Measurements from ENCODE around the gene PHGDH.
A peak's percentile ranks its signal among the peaks of the same experiment; 100 is the strongest.
"Not testable (repeated sequence)": the region's sequence is repeated elsewhere in the genome, so short reads cannot be mapped to it uniquely, and the experiment has no call there.

Gene PHGDH

DNA sequence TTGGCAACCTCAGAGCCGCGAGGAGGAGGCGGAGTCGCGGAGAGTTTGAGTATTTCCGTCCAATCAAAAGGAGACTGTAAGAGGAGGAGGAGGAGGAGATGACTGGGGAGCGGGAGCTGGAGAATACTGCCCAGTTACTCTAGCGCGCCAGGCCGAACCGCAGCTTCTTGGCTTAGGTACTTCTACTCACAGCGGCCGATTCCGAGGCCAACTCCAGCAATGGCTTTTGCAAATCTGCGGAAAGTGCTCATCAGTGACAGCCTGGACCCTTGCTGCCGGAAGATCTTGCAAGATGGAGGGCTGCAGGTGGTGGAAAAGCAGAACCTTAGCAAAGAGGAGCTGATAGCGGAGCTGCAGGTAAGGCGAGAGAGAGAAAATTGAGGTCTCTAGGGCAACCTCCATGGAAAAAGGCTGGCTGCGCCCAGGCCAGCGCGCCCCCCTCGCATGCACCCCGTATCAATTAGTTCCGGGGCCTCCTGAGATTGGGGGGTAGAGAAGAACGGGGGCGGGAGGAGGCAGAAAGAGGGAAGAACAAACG lies at the start of gene PHGDH:
TSS of gene PHGDH (plus strand) at position 131 of the 538 bp plus-strand sequence. CDS start at position 220, 89 bp downstream.
- DNase-seq (ENCODE audit: low spot score) = peak; percentile 83

DNA sequence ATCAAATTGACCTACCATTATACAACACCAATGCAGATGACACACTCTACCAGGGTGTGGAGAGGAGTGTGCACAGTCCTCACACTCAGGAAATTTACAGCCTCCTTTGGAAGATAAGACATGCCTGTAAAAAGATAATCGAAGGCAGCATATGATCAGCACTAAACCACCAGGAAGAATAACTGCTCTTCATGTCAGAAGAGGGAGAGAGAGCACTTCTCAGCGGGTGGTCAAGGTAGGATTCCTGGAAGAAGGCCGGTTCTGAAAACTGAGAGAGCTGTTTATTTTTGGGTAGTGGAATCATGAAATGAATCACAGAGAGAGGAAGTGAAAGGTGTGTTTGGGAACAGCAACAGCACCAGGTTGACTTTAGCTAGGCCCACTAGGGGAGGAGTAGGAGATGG lies 49.7 kb upstream of the PHGDH start:
- DNase-seq (ENCODE audit: low spot score) = no peak

DNA sequence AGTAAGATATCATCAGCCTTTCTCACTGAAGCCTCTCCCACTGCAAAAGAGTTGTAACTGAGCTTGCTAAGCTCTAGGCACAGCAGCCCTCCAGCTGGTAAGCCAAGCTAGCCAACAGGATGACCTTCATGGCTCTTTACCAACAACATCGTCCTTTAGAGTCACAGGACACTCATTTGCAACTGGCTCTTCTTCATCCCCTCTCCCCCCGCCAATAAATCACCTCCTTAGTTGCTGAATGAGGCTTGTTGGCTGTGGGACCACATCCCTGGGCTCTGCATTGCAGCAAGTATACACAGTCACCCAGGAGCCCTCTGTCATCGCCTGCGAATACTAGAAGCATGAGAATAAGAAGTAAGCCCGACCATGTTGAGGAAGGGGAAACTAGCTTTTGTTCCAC lies 47.7 kb upstream of the PHGDH start:
- DNase-seq (ENCODE audit: low spot score) = no peak

DNA sequence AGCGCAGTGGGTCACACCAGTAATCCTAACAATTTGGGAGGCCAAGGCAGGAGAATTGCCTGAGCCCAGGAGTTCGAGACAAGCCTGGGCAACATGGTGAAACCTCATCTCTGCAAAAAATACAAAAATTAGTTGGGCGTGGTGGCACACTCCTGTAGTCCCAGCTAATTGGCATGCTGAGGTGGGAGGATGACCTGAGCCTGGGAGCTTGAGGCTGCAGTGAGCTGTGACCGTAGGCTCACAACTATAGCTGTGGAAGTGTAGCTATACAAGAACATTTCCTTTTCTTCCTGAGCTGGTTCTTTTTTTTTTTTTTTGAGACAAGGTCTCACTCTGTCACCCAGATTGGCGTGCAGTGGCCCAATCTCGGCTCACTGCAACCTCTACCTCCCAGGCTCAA lies 44.6 kb upstream of the PHGDH start:
- DNase-seq (ENCODE audit: low spot score) = no peak

DNA sequence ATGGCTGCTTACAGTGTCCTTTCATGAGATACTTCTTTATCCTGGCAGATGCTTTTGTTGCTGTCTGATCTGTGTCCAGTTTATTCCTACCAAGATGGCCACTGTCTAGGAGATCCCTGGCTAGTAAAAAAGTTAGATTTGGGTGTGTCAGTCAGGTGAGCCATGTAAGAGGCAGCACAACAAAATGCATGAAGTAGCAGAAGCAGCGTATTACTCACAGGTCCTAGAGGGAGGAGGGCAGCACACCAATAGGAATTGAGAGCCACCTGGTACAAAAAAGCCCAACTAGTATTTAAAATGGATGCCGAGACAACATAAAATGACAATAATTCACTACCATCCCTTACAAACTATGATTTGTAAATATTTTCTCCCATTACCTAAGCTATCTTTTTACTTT lies 40.8 kb upstream of the PHGDH start:
- DNase-seq (ENCODE audit: low spot score) = no peak

DNA sequence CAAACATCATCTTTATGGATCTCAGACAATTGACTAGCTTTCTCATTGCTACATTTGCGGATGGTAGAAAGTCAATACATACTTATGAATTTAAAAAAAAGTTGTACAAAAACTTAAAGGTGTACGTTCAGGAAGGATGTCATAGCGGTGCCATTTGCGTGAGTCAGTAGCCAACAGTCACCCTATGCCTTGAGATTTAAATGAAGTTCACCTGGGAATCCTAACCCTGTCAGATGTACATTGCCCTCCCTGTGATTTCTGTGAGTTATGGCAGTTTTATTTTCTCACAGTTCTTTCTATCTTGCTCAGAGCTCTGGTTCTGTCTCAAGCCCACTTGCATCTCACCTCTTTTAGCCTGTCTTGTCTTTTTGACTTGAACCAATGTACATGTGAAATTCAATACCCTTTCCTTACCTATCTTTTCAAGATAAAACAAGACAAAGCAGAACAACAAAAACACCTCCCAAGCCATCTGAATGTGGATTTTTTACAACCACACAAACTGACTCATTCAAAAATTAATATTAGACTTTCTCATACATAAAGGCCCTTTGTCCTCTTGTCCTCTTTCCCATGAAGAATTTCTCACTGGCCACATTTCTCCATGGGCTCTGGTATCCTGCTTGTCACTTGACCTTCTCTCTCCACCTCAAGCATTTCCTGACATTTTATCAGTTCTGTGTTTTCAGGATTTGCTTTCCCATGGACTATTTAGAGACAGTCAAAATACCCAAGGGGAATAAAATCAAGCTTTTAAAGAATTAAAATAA lies 38.4 kb upstream of the PHGDH start:
- no peak for DNase-seq (ENCODE audit: low spot score)

DNA sequence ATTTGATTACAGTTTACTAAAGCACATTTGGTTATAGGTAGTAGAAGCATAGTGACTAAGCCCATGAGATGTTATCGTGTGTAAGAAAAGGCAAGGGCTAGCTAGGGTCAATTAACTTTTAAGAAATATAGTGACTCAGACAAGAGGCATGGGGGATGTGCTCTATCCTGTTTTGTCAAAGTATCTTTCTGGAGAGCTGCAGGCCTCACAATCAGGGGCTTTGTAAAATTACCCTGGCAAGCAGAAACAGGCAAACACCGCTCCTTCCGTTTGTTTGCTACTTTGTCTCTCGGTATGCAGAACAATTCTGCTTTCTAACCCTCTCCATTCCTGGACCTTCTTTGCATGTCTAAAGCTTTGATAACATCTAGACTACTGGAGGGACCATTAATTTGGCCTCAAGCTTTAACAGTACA lies 37.6 kb upstream of the PHGDH start:
- no peak for DNase-seq (ENCODE audit: low spot score)

DNA sequence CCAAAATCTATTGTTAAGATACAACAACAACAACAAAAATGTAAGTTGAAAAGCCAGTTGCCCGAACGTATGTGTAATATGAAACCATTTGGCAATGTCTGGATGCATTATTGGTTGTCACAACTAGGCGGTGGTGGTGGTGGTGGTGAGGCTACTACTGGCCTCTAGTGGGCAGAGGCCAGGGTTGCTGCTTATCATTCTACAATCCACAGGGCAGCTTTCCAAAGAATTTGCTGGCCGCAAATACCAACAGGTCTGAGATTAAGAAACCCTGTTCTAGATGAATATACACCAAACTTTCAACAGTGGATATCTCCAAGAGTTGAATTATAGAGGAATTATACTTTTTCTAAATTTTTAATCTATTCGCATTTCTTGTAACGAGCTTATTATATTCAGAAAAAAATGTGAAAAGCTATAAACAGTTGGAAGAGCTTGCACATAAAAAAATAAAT lies 36.9 kb upstream of the PHGDH start:
- DNase-seq (ENCODE audit: low spot score) = no peak

DNA sequence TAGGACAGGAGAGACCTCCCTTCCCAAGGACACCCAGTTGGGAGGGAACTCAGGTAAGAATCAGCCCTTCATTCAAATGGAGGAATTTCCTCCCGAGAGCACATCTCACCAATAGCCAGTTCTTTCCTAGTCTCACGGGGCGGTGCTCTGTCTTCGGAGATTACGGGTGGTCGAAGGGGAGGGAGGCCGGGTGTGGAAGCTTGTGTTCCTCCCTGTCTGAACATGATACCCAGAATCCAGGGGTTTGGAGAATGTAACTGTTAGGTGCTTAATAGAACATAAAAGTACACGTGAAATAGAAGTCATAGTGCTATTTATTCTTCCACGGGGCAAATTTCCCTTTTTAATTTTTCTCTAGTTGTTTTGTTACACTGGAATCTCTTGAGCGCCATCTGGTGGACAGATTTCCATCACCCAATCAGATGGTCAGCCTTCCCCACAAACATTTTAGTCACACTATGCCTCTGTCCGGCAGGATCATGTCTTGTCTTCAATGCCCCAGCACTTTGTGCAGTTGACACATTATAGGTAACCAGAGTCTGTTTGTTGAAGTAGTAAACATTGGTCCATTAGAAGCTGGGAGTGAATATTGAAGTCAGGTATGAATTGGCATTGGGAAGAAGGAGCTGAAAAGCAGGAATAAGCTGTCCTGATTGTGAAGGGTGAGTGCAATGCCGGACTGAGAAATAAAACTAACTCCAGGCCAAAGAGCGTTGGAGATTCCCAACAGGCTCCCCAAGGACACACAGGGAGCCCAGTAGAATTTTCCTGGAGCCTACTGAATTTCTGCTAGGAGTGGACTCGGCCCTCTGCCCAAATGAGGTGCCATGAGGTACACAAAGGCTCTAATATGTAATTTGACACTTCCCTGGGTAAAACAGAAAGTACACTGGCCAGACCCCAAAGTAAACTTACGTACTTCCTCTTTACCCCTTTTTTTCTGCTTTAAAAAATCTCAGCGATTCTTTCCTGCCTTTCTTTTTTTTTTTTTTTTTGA lies 36.1 kb upstream of the PHGDH start:
- DNase-seq (ENCODE audit: low spot score) = peak; percentile 80

DNA sequence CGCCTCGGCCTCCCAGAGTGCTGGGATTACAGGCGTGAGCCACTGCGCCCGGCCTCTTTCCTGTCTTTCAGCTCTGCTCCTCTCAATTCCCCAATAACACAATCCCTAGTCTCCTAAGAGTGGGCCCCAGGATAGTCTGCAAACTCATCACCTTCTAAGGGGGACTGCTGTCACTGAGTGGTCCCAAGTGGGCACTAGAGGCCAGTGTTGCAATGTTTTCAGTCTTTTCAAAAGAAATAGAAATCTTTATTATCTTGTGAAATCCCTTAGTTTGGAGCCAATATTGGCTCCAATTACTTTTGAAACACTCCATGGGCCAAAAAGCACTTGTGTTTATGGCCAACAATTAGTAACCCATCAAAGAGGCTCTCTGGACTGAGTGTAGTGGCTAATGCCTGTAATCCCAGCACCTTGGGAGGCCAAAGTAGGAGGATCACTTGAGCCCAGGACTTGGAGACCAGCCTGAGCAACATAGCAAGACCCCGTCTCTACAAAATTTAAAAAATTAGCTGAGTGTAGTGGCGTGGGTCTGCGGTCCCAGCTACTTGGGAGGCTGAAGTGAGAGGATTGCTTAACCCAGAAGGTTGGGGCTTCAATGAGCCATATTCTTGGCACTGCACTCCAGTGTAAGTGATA lies 35.0 kb upstream of the PHGDH start:
- no peak for DNase-seq (ENCODE audit: low spot score)

DNA sequence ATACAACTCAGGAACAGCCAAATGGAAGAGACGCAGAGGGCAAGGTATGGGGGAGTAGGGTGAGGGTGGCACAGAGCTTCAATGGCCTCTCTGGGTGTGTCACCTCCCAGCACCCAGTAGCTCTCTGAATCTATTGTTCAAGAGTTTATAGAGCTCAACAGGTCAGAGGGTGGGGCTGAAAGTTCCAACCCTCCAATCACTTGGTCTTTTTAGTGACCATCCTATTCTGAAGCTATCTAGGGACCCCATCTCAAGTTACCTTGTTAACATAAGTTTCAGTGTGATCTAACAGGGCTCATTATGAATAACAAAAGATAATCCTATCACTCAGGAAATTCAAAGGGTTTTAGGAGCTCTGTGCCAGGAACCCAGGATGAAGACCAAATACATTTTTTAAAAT lies 32.5 kb upstream of the PHGDH start:
- no peak for DNase-seq (ENCODE audit: low spot score)

DNA sequence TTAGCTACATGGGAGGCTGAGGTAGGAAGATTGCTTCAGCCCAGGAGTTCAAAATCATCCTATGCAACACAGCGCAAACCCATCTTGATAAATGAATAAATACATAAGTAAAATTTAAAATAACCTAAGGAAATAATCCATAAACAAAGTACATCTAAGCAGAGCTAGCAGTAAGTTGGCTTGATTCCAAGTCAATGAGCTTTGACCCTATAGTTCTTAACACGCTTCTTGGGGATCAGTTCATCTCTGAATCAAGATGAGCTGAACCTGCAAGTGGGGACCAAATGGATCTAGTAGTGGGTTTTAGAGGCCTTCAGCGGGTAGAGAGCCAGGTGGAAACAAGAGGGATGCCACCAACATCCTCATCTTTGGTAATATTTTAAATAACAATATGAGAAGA lies 31.5 kb upstream of the PHGDH start:
- DNase-seq (ENCODE audit: low spot score) = no peak

DNA sequence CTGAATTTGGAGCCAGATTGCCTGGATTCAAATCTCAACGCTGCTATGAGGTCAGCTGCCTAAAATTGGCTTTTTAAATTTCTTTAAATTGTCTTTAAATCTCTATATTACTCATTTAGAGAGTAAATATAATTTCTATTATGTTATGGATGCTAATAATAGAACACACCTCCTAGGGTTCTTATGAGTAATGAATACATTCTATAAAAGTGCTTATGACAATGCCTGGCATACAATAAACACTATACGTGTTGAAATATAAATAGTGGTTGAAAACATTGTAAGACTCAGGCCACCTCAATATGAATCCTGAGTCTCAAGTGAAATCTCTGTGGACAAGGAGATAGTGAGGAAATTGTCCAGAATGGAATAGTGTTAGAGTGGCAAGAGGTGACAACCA lies 31.0 kb upstream of the PHGDH start:
- no peak for DNase-seq (ENCODE audit: low spot score)

DNA sequence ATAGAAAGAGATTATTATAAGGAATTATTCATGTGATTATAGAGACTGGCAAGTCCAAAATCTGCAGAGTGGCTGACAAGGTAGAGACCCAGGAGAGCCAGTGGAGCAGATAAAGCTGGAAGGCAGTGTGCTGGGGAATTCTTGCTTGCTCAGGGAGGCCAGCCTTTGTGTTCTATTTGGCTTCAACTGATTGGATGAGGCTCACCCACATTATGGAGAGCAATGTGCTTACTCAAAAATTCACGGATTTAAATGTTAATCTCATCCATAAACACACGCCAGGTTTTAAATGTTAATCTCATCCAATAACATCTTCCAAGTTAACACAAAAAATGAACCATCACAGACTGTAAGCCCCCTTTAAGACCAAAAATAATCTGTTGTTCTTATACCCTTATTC lies 30.2 kb upstream of the PHGDH start:
- no peak for DNase-seq (ENCODE audit: low spot score)

DNA sequence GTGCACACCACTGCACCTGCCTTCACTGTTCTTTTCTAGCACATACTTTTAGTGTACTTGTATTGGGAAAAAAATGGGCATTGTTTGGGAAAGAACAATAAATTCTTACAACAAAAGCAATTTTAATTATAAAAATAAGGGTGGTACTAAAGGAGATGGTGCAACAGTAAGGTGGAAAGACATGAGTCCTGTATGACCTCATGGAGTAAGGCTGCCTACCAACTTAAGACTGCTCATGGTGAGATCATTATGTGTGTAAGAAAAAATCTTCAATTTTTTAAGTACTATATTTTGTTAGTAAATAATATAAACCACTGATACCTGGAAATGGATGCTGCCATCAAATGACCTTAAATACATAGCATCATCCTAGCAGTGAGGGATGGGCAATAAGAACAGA lies 29.6 kb upstream of the PHGDH start:
- DNase-seq (ENCODE audit: low spot score) = no peak

DNA sequence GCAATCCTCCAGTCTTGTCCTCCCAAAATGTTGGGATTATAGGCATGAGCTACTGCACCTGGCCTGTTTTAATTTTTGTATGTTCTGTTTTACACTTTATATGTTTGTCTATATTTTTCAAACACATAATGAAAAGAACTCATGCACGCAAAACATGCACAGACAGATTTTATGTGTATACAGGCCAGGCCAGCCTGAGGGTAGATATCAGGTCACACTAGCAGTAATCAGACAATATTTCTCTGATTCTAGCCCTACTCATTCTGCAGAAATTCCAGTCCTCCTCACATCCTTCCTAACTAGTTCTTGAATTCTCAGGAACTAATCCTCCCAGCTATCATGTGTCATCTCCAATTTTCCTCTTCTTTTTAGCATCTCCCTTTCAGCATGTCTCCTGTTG lies 27.8 kb upstream of the PHGDH start:
- no peak for DNase-seq (ENCODE audit: low spot score)

DNA sequence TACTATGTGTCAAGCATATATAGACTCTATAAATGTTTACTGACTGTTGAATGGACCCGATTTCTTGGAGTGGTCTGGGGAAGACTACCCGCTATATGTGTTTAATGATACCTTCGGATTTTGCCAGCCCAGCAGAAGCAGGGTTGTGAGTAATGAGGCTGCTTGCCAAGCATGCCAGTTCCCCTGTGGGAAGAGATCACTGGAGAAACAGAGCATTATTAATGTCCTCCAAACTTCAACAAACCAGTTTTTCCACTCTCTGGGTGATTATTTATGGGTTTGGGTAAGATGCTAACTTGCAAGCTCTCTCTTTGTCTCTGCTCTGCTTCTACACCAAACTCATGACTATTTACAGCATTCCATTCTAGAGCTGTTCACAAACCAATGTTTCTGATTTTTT lies 25.1 kb upstream of the PHGDH start:
- no peak for DNase-seq (ENCODE audit: low spot score)

DNA sequence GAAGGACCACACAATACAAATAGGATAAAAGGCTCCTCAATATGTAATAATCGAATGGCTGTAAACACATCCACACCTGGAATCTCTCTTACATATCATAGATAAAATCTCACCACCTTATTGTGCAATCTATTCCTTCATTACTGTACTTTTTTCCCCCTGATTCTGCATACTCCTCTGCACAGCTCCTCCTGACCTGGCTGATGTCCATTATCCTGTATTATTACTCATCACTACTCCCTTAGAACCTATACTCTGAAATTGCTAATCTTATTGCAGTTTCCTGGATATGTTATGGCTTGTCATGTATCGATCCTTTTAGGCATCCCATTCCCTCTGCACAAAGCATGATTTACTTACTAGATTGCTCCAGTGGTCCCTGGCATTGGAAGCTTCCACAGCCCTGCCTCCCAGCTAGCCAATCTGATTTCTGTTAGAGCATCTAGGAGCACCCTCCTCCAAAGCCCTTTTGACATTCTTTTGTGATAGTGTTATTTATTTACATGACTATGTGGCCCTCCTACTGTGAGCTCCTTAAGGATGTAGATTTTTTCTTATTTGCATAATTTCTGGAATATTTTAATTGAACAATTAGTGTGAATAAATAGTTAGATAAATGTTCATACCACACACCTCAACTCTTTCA lies 24.2 kb upstream of the PHGDH start:
- DNase-seq (ENCODE audit: low spot score) = no peak

DNA sequence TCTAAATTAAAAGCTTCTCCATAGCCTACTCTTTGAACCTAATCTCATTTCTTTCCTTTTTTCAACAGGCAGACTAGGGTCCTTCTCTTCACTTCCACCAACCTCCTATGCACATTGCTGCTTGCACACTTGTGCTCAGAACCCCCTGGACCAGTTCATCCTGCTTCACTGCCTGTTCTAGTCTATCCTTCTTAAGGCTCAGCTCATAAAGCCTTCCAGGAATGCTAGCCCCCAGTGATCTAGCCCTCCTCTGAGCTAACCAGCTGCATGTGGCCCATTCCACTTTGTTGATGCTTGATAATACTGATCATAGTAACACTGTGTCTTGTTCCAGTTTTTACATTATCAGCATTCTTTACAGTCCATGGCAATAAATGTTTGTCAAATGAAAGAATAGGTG lies 22.9 kb upstream of the PHGDH start:
- no peak for DNase-seq (ENCODE audit: low spot score)

DNA sequence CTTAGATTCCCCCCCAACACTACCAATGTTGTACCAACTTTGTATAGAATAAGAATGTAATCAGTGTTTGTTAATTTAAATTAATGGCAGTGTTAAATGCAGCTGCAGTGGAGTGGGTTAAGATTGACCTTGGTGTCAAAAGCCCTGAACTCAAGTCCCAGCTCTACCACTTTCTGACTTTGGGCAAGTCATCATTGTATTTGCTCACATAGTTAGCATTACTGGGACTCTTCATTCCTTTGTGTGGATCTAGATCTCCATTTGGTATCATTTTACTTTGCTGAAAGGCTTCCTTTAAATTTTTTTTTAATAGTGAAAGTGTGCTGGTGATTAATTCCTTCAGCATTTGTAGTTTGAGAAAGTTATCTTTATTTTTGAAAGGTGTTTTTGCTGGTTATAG lies 22.2 kb upstream of the PHGDH start:
- no peak for DNase-seq (ENCODE audit: low spot score)

DNA sequence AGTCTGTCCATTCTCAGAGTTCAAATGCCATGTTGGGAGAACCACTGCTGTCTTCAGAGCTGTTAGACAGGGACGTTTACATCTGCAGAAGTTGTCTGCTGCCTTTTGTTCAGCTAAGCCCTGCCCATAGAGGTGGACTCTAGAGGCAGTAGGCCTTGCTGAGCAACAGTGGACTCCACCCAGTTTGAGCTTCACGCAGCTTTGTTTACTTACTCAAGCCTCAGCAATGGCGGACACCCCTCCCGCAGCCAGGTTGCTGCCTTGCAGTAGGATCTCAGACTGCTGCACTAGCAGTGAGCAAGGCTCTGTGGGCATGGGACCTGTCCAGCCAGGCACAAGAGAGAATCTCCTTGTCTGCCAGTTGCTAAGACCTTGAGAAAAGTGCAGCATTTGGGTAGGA lies 14.9 kb upstream of the PHGDH start:
- not testable (repeated sequence) for DNase-seq (ENCODE audit: low spot score)

DNA sequence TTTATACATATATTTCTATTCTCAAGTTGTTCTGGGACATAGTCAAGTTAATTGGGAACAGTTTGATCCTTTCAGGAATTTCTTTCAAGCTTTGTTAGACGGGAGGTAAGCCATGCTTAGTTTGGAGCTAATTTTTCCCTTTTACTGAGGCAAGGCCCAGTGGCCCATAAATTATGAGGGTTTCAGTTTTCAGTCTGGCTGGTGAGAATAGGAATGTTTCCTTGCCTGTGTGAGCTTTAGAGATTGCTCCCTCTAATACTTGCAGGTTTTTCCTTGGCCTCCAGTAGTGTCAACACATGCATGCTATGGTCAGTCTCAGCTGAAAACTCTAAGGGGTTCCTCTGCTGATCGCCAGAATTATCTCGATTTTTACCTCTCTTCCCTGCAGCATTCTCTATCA lies 14.1 kb upstream of the PHGDH start:
- no peak for DNase-seq (ENCODE audit: low spot score)

Data from left forelimb (tissue), 1 donor.